GM15510 (cell line): ENCODE data around the gene ASB10.

Source experiments
- POLR2A ChIP-seq: IDR thresholded peaks from 3 replicates; pipeline ENCODE4 v1.6.1; 2011; ENCODE audit warnings: borderline replicate concordance; ENCODE audit not compliant: insufficient read length; ENCODE audit errors: extremely low read depth

The ASB10 gene

GRCh38 chr7:151166629-151167196 is 20.3 kb downstream of the ASB10 start:
- no peak for TF ChIP-seq POLR2A

DNA sequence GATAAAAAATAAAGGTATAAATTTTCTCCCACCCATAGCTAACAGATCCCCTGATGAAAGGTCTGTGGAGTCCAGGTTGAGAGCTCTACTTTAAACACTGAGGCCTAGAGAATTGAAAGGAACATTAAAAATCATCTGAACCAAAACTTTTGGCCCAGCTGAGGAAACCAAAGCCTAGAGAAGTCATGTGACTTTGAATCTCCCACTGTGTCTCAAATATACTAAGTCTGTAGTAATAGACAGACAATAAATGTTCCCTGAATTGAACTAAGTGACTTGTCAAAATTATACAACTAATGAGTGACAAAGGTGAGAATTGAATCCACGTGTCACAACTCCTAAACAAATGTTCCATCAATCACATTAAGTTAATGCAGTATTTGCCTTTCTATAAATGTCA is 25.3 kb downstream of the ASB10 start:
- TF ChIP-seq POLR2A: no peak

DNA sequence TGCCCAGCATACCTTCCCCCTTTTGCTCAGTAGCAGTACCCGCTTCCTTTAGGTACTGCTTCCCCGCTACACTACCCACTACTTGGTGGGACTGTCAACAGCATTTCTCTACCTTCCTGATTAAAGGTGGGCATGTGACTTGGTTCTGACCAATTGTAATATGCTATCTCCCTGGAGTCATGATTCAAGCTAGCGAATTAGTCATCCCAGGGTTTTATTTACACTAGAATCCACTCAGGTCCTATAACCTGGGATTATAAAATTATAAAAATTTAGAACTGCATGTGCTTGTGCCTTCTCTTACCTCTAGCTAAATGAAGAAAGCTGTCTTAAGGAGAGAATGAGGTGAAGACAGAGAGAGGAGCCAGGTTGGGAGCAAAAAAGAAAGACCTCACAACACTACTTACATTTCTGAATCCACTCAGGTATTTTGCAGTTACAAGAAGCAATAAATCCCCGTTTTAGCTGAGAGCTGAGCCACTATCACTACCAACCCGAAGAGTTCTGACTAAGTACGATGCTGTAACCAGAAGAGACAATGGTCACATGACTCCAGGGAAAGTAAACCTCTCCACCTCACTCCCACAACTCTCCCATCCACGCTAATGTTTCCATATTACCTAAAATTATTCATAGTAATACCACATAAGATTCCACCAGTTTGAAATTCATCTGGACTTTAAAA is 29.3 kb downstream of the ASB10 start:
- TF ChIP-seq POLR2A: no peak

DNA sequence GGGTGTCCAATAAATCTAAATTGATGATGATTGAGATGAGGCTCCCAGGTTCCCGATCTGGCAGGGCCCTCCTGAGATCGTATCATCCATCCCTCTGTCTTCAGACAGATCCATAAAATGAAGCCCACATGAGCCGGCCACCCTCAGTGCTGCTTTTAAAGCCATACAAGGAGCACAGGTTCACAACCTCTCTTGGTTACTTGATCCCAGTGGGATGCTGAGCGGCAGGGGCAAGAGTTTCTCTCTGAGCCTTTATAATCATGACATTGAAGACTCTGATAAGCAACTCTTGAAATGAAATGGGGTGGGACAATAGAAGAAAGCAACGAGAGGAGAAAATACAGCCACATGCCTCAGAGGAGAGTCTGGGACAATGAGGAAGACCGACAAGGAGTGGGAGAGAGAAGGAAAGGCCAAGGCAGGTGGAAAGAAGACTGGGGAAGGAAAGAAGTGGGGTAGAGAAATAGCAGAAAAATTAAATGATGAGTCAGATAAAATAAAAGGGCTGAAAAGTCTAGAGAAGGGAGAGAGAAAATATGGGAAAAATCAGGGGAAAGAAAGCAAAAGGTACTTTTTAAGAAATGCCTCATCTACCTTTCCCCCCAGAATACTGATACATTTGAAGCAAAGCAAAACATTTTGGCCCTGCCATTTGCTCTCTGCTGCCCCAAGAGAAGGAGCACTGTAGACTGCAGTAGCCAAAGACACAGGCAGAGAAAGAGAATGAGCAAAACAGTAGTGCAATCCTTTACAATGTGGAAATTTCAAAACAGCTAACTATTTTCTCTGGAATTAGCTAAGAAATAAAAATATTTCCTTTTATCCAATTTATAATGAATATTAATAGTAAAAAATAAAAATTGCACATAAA is 34.2 kb downstream of the ASB10 start:
- no peak for TF ChIP-seq POLR2A

DNA sequence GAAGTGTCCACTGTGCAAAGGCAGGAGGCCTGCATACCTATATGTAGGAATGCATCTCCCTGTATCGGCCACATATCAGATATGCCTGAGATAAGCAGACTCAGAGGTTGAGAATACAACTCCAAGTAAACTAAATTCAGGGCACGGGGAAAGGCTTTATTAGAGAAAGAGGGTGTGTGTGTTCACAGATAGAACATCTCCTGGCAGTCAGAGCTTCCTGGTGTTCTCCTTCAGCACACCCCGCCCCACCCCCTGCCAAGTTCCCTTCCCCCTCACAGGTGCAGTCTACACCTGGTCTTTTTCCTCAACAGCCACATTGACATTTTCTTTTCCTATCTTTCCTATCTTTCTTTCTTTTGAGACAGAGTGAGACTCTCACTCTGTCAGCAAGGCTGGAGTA is 36.7 kb downstream of the ASB10 start:
- no peak for TF ChIP-seq POLR2A

- TF ChIP-seq POLR2A: no peak
Observed at GRCh38 chr7:151148319-151149259, 38.5 kb downstream of the ASB10 start.

- no peak for TF ChIP-seq POLR2A
Observed at GRCh38 chr7:151146761-151147160, 40.3 kb downstream of the ASB10 start.

GRCh38 chr7:151144387-151144786 is 42.7 kb downstream of the ASB10 start:
- no peak for TF ChIP-seq POLR2A

- TF ChIP-seq POLR2A: no peak
Observed at GRCh38 chr7:151143261-151144015, 43.6 kb downstream of the ASB10 start.

DNA sequence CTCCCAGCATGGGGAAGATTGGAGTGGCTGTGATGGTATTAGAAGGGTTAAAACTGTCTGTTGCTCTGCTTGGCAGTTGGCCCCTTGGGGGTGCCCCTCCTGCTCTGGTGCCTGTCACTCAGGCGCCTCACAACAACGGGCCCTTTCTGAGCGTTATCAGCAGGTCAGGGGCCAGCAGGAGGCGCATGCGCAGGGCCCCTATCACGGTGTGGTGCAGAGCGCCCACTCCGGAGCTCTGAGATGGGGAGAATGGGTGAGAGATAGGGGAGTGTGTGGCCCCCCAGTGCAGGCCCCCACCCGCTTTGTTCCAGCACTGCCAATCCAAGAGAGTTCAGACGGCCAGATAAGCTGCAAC is 44.4 kb downstream of the ASB10 start:
- no peak for TF ChIP-seq POLR2A

DNA sequence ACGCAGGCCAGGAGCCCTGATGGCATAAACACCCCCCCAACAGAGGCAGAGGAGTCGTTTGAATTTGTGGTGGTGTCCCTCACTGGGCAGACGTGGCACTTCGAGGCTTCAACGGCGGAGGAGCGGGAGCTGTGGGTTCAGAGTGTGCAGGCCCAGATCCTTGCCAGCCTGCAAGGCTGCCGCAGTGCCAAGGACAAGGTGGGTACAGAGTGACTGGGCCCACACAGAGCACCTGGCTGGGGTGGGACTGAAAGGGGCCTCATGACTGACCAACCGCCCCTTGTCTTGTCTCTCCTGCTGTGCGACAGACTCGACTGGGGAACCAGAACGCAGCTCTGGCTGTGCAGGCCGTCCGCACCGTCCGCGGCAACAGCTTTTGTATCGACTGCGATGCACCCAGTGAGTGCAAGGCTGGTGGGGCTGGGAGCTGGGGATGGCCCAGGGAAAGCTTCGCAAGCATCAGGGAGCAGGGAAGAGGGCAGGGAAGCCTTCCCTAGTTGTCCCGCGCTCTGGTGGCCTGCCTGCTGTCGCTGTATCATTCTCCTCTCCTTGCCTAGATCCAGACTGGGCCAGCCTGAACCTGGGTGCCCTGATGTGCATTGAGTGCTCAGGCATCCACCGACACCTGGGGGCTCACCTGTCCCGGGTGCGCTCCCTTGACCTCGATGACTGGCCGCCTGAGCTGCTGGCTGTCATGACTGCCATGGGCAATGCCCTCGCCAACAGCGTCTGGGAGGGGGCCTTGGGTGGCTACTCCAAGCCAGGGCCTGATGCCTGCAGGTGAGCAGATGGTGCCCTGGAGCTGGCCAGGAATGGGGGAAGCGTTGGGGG is 45.0 kb downstream of the ASB10 start:
- no peak for TF ChIP-seq POLR2A

DNA sequence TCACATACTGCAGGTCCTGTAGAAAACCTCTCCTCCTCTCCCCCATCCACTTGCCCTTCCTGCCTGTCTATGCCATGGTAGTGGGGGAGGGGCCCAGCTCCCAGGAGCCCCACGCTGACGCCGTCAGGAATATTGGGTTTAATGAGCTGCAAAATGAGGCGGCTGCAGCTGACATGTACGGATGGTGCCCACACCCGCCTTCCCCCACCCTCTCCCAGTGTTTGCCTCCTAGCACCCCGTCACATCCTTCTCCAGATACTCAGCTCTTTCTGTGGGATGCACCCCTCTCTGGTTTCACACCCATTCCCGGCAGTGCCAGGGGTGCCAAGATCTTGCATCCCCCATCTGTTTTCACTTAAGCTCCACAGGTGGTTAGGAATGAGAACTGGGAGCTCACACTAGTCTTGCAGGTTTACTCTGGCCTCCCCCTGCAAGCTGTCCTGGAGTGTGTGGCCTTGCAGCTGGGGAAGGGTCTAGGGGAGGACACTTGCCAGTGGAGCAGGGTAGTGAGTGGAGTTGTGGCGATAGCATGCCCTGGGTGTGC is 45.7 kb downstream of the ASB10 start:
- TF ChIP-seq POLR2A: no peak

DNA sequence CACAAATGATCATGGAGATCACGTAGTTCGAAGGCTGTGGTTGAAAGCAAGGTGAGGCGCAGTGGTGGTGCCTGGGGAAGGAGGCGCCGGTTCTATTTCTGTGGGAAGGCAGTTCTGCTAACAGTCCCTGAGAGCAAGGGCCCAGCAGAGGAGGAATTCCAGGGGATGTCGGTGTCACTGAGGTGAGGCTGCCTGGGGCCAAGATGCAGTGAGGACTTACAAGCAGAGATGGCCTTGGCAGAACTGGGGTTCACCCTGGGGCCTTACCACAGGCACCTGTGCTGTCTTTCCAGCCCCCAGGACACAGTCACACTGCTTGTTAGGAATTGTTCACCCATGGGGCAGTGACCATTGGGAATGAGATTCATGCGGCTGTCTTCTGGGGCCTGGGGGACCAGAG is 46.2 kb downstream of the ASB10 start:
- no peak for TF ChIP-seq POLR2A
